ENCODE data around the gene PAM16. TPM values are rescaled to one million over a fixed set of nuclear protein-coding genes. Genes with fewer than 3 reads are reported as not detected.
"Not testable (repeated sequence)": the region's sequence is repeated elsewhere in the genome, so short reads cannot be mapped to it uniquely, and the experiment has no call there.

Gene PAM16
- total RNA-seq (10 to 100 TPM; 66.6 to 70.2 TPM), polyA plus RNA-seq (38.6 TPM)

DNA sequence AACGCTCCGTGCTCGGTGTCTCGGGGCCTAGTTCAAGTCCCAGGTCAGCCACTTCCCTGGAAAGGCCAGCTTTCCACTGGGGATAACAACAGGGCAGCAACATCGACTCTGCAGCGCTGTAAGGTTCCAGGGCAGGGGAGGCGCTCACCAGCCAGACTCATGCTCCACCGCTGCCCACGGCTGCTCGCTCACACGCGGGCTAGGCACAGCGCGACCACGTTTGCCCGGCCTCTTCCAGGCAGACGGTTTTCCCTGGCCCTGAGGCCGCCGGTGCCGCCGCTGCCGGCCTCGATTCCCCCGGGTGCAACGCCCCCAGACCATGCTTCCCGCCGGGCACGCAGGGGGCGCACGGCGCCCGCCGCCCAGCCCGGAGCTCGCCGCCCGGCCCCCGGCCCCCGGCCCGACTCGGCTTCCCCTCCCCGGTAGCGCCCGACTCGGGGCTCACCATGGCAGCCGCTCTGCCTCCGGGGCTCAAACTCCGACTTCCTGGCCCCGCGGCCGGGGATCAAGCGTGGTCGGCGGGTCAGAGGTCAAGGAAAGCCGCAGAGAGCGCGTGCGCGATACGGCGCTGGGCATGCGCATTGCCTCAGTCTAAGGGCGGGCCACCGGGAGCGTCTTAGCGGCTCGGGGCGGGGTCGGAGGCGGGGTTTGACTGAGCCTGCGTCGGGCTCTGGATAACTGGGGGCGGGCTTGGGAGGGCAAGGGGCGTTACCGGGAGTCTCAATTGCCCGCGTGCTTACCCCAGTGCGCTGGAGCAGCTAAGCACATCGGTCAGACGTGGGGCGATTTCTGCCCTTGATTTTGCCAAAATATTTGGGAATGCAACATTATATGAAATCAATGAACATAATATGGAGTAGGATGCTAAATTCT lies at the start of gene PAM16:
Gene PAM16, minus strand, starts transcription at position 535 of the 873 bp plus-strand sequence. Its CDS starts 87 bp downstream, at position 448.
- Mint-ChIP-seq H3K27ac (peak within 1 kb of the TSS; percentile 84 to 99 (median 92)), H3K4me3 (peak within 1 kb of the TSS; percentile 91 to 99 (median 93)), H3K36me3 (peaks cover 0 to 30% (median 0%) of the 10 kb centered on the region in 3 donors), H3K4me1 (peaks cover 20 to 41% (median 27%) of the 10 kb centered on the region in 3 donors), H3K9me3 (no peaks in the 10 kb centered on the region), H3K27me3 (peaks cover 0 to 3% of the 10 kb centered on the region in 2 donors)
- peak within 1 kb of the TSS; percentile 70 for H3K4me3 ChIP-seq (ENCODE audit: low read length)
- CTCF ChIA-PET, result interaction anchor here (0.9 to 2.2 kb wide), 7 partner anchors 7 to 62 kb away, joined by 3 to 7 read pairs (median 4); no protein-coding TSS in a partner anchor
- DNase-seq, result peak; percentile 98
- POLR2A ChIA-PET, result interaction anchor here (0.6 to 1.3 kb wide), 6 partner anchors 41 to 520 kb away, joined by 3 to 4 read pairs (median 4); no protein-coding TSS in a partner anchor
- no peaks in the 10 kb centered on the region for H3K9me3 ChIP-seq (ENCODE audit: low read length)
- no peaks in the 10 kb centered on the region for H3K36me3 ChIP-seq (ENCODE audit: insufficient read depth, low read length)
- H3K4me1 ChIP-seq (ENCODE audit: insufficient read depth, low read length), result peaks cover 16% of the 10 kb centered on the region
- H3K27me3 ChIP-seq (ENCODE audit: insufficient read depth, low read length, poor library complexity, severe bottlenecking), result no peaks in the 10 kb centered on the region
- H3K27ac ChIP-seq (ENCODE audit: low read depth, low read length), result peak within 1 kb of the TSS; percentile 73

DNA sequence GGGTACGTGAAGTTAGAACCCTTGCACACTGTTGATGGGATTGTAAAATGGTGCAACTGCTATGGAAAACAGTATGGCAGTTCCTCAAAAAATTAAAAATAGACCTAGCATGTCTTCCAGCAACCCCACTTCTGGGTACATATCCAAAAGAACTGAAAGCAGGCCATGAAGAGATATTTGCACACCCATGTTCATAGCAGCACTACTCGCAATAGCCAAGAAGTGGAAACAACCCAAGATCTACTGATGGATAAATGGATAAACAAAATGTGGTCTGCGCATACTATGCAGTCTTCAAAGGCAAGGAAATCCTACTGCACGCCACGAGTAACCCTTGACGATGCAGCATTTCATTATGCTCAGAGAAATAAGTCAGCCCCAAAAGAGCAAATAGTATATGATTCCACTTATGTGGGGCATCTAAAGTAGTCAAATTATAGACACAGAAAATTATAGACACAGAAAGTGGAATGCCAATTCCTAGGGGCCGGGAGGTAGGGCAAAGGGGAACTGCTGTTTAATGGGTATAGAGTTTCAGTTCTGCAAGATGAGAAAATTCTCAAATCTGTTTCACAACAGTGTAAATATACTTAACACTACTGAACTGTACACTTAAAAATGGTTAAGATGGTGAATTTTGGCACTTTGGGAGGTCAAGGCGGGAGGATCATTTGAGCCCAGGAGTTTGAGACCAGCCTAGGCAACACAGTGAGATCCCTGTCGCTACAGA lies 48.0 kb upstream of the PAM16 start:
- Histone ChIP-seq H3K27ac (ENCODE audit: low read depth, low read length) (no peak overlapping the region), H3K36me3 (ENCODE audit: insufficient read depth, low read length) (peaks cover 71% of the 10 kb centered on the region), H3K9me3 (ENCODE audit: low read length) (no peaks in the 10 kb centered on the region), H3K27me3 (ENCODE audit: insufficient read depth, low read length, poor library complexity, severe bottlenecking) (no peaks in the 10 kb centered on the region), H3K4me1 (ENCODE audit: insufficient read depth, low read length) (no peaks in the 10 kb centered on the region), H3K4me3 (ENCODE audit: low read length) (no peak overlapping the region)
- no peak for DNase-seq
- H3K9me3 Mint-ChIP-seq, result no peaks in the 10 kb centered on the region
- peak overlapping the region in 1 of 7 donors; percentile 61 for H3K4me3 Mint-ChIP-seq
- peaks cover 0 to 6% of the 10 kb centered on the region in 2 donors for H3K27me3 Mint-ChIP-seq
- ChIA-PET POLR2A (interaction anchor here (0.7 kb wide), 1 partner anchor 25 kb away, joined by 3 read pairs; no protein-coding TSS in a partner anchor), CTCF (interaction anchor here (0.8 to 1.3 kb wide), 3 partner anchors 11 to 149 kb away, joined by 3 to 5 read pairs (median 3); no protein-coding TSS in a partner anchor)
- H3K36me3 Mint-ChIP-seq, result peaks cover 8 to 77% (median 9%) of the 10 kb centered on the region in 3 donors
- H3K27ac Mint-ChIP-seq, result peak overlapping the region in 2 of 8 donors; percentile 35 to 87
- peaks cover 19 to 39% (median 24%) of the 10 kb centered on the region in 3 donors for H3K4me1 Mint-ChIP-seq

DNA sequence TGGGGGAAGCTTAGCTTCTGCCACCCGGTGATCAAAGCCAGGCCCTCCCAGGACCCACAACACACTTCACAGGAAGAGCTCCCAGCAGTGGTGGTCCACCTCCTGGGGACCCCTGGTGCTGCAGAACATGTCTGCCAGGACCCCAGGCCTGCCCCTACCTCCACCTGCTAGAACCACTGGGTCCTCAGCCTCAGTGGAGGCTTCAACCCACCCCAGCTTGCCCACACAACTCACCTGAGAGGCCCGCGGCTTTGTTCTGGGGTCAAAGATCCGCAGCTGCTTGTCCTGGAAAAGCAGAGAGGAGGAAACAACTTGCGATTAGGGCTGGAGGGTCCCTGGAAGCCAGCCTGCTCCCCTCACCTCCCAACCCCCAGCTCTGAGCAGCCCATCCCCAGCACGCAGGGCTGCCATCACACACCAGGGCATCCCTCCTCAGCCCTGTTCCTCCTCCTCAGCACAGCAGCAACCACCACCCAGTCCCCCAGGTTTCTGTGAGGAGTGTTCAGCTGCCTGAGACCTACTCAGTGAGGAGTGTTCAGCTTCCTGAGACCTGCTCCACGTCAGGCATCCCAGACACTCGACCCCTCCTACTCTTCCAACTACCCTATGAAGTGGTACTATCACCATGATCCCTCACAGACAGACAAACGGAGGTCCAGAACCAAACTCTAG lies 44.1 kb upstream of the PAM16 start:
- Mint-ChIP-seq H3K36me3 (peaks cover 4 to 74% (median 7%) of the 10 kb centered on the region in 3 donors), H3K27ac (peak overlapping the region in 6 of 8 donors; percentile 11 to 85 (median 74)), H3K4me1 (peaks cover 12 to 23% (median 14%) of the 10 kb centered on the region in 3 donors), H3K9me3 (no peaks in the 10 kb centered on the region), H3K4me3 (peak overlapping the region in 2 of 7 donors; percentile 63 to 68), H3K27me3 (peaks cover 0 to 3% of the 10 kb centered on the region in 2 donors)
- no peak for DNase-seq
- H3K27ac ChIP-seq (ENCODE audit: low read depth, low read length), result no peak overlapping the region
- no peak overlapping the region for H3K4me3 ChIP-seq (ENCODE audit: low read length)
- ChIA-PET POLR2A (no interaction called here), CTCF (no interaction called here)
- H3K4me1 ChIP-seq (ENCODE audit: insufficient read depth, low read length), result no peaks in the 10 kb centered on the region
- H3K9me3 ChIP-seq (ENCODE audit: low read length), result no peaks in the 10 kb centered on the region
- no peaks in the 10 kb centered on the region for H3K27me3 ChIP-seq (ENCODE audit: insufficient read depth, low read length, poor library complexity, severe bottlenecking)
- H3K36me3 ChIP-seq (ENCODE audit: insufficient read depth, low read length), result peaks cover 53% of the 10 kb centered on the region

DNA sequence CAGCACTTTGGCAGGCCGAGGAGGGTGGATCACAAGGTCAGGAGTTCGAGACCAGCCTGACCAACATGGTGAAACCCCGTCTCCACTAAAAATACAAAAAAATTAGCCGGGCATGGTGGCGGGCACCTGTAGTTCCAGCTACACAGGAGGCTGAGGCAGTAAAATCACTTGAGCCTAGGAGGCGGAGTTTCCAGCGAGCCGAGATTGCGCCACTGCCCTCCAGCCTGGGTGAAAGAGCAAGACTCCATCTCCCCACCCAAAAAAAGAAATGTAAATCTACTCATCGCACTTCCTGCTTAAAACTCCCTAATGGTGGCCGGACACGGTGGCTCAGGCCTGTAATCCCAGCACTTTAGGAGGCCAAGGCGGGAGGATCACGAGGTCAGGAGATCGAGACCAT lies 42.7 kb upstream of the PAM16 start:
- H3K4me3 ChIP-seq (ENCODE audit: low read length); H3K27ac ChIP-seq (ENCODE audit: low read depth, low read length); DNase-seq; H3K4me1 ChIP-seq (ENCODE audit: insufficient read depth, low read length); H3K9me3 ChIP-seq (ENCODE audit: low read length); H3K27me3 Mint-ChIP-seq; H3K27me3 ChIP-seq (ENCODE audit: insufficient read depth, low read length, poor library complexity, severe bottlenecking); H3K4me3 Mint-ChIP-seq; H3K9me3 Mint-ChIP-seq; POLR2A ChIA-PET: not testable (repeated sequence)
- Mint-ChIP-seq H3K27ac (peak overlapping the region in 1 of 8 donors; percentile 85), H3K4me1 (peaks cover 4 to 15% (median 6%) of the 10 kb centered on the region in 3 donors), H3K36me3 (peaks cover 4 to 73% (median 9%) of the 10 kb centered on the region in 3 donors)
- CTCF ChIA-PET, result interaction anchor here (1.7 kb wide), 1 partner anchor 8 kb away, joined by 10 read pairs; no protein-coding TSS in a partner anchor
- peaks cover 41% of the 10 kb centered on the region for H3K36me3 ChIP-seq (ENCODE audit: insufficient read depth, low read length)

DNA sequence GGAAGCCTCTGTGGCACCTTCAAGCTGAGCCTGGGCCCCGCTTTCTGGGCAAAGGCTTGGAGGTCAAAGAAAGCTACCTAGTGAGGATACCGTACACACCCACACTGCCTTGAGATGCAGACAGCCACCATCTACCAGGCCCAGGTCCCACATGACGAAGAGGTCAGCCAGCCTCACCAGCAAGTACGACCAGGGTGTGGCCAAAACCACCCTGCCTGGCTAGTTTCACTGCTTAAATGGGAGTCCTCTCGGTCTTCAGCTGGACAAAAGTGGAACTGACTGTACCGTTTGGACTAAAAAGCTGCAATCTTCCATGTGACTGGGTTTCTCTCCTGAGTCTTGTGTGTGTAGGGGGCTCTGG lies 42.1 kb upstream of the PAM16 start:
- POLR2A ChIA-PET, result no interaction called here
- Mint-ChIP-seq H3K27me3 (peaks cover 0 to 2% of the 10 kb centered on the region in 2 donors), H3K9me3 (no peaks in the 10 kb centered on the region), H3K36me3 (peaks cover 4 to 75% (median 9%) of the 10 kb centered on the region in 3 donors), H3K4me1 (peaks cover 4 to 15% (median 6%) of the 10 kb centered on the region in 3 donors), H3K4me3 (no peak overlapping the region), H3K27ac (peak overlapping the region in 1 of 8 donors; percentile 85)
- Histone ChIP-seq H3K27ac (ENCODE audit: low read depth, low read length) (no peak overlapping the region), H3K4me3 (ENCODE audit: low read length) (no peak overlapping the region), H3K36me3 (ENCODE audit: insufficient read depth, low read length) (peaks cover 41% of the 10 kb centered on the region), H3K4me1 (ENCODE audit: insufficient read depth, low read length) (no peaks in the 10 kb centered on the region), H3K9me3 (ENCODE audit: low read length) (no peaks in the 10 kb centered on the region), H3K27me3 (ENCODE audit: insufficient read depth, low read length, poor library complexity, severe bottlenecking) (no peaks in the 10 kb centered on the region)
- CTCF ChIA-PET, result interaction anchor here (1.7 kb wide), 1 partner anchor 9 kb away, joined by 10 read pairs; no protein-coding TSS in a partner anchor
- no peak for DNase-seq

DNA sequence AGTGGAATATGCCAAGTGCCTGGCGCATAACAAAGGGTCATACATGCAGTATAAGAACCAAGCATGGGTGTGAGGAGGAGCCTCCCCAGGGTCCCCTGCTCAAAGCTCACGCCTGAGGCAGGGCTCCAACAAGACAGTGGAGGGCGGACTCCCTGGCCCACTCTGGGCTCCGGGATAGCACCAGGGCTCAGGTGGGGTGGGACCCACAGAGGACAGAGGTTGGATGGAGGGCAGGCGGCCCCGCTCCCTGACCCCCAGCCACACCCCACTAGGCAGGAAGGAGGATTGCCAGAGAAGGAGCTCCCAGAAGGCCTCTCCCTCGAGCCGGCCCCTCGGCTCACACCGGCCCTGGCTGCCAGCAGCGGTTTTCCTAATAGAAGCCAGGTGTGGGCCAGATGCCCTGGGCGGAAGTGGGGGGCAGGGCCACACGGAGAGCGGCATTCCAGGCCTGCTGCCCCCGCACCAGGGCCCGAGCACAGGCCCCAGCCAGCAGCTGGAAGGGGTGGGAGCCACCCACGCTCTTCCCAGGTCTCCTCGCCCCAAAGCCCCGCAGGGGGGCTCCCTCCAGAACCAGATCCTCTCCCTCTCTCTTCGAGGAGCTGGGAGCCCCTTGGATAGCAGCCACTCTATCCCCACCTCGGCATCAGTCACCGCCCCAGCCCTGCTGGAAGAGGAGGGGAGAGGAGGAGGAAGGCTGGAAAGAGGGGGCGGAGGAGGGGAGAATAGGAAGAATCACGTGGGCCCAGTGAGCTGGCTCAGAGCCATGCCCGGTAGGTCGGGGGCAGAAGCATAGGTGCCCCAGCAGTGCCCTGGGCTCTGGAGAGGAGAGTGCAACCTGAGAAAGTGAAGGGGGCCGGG lies 41.5 kb upstream of the PAM16 start:
- H3K27ac ChIP-seq (ENCODE audit: low read depth, low read length), result no peak overlapping the region
- peaks cover 41% of the 10 kb centered on the region for H3K36me3 ChIP-seq (ENCODE audit: insufficient read depth, low read length)
- no peaks in the 10 kb centered on the region for H3K4me1 ChIP-seq (ENCODE audit: insufficient read depth, low read length)
- Mint-ChIP-seq H3K27me3 (peaks cover 0 to 2% of the 10 kb centered on the region in 2 donors), H3K4me1 (peaks cover 4 to 15% (median 6%) of the 10 kb centered on the region in 3 donors), H3K9me3 (no peaks in the 10 kb centered on the region), H3K27ac (peak overlapping the region in 2 of 8 donors; percentile 56 to 70), H3K36me3 (peaks cover 4 to 75% (median 9%) of the 10 kb centered on the region in 3 donors), H3K4me3 (no peak overlapping the region)
- ChIA-PET POLR2A (no interaction called here), CTCF (interaction anchor here (1.0 to 1.7 kb wide), 2 partner anchors 10 kb away, joined by 3 to 10 read pairs; no protein-coding TSS in a partner anchor)
- no peak overlapping the region for H3K4me3 ChIP-seq (ENCODE audit: low read length)
- no peak for DNase-seq
- no peaks in the 10 kb centered on the region for H3K27me3 ChIP-seq (ENCODE audit: insufficient read depth, low read length, poor library complexity, severe bottlenecking)
- no peaks in the 10 kb centered on the region for H3K9me3 ChIP-seq (ENCODE audit: low read length)

All from CD8-positive, alpha-beta memory T cell (primary cell).